Daoy (cell line): ENCODE measurements around the gene VGLL1. TPM values are rescaled to one million over a fixed set of nuclear protein-coding genes. Genes with fewer than 3 reads are reported as not detected.

Experiments used
- DNase-seq: peaks from one replicate; pipeline ENCODE4 v3.0.0-alpha.2; 2015; ENCODE audit warnings: low read depth
- total RNA-seq: library from RNA; depleted of rRNA; stranded (reverse); fragments of >200 nt; shearing (Covaris generic); gene quantifications from 2 replicates; pipeline ENCODE4 v1.2.3, GENCODE V29; 2014; rRNA removed

VGLL1 gene
- total RNA-seq, 1 experiment from 2014 or later: not detected

DNA sequence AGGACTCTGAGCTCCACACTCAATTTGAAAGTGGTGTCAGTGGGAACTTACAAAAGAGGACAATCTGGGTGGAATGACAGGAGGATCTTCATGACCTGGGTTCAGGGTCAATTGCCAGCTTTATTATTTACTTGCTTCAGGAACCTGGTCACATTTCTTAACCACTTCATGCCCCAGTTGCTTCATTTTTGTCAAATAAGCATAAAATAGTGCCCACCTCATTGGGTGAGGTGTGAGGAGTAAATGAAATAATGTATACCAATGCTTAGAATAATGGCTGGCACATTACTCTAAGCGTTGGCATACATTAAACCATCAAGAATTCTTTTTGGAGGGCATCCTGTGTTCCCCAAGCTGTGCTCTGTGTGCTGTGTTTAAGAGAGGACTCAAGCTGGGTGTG lies 19.4 kb downstream of the VGLL1 start:
- no peak for DNase-seq

DNA sequence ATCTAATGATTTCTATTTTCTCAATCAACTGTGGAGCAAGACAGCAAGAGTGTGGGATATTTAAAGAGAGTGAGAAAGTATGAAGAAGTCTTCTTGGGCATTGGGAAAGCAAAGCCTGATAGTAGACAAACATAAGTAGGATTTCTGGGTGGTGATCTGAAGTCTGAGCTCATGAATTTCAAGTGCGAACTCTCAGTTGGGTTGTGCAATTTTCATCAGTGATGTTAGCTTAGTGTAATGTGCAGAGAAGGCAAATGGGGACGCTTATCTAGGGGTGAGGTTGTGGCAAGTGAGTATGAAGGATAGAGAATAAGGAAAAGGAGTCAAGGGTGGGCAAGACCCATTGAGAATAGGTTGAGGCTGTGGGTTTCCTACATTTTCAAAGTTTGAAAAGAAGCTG lies 23.7 kb downstream of the VGLL1 start:
- no peak for DNase-seq

DNA sequence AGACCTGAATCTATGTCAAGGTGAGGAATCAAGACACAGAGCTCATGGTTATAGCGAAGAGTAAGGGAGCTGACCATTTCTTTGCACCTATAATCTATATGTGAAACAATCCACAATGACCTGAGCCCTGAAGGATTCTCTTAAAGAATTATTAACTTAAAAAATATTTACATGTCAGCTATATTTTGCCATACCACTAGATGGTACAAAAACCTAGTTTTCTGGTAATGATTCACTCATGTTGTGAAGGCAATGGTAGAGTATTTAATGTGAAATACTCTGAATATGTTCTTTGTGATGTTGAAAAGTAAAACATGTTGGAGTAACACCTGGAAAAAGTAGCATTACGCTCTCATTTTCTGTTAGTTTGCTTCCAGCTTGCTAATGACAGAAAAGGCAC lies 40.0 kb downstream of the VGLL1 start:
- no peak for DNase-seq

DNA sequence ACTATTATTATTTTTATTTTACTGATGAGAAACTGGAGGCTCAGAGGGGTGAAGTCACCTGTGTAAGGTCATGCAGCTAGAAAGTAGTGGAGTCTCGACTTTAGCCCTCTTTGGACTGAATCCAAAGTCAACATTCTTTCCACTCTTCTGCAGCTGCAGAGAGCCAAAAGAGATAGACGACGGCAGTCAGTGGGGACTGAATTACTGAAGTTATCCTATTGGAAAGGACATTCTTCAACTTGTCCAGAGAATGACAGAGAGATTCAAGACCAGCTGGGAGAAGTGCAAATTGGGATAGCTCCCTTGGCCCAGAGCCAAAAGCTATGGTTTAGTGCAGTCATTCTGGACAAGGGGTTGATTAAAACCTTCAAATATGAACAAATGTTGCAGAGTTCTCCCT lies 42.5 kb downstream of the VGLL1 start:
- peak; percentile 10 for DNase-seq

DNA sequence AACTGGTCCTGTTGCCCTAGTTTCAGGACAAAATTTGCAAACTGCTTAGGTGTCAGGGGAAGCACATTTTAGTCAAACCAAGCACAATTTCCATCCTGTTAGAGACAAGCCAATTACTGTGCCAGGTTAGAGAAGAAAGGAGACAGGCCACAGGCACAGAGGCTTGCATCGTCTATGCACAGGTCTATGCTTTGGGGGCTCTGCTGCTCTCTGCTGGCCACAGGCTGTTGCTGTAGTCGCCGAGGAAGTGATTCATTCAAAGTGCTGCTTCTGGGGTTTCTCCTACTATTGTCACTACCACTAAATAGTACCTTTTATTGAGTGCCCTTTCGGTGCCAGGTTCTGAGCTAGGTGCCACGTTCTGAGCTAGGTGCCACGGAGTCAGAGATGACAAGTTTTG lies 45.5 kb downstream of the VGLL1 start:
- peak; percentile 52 for DNase-seq

DNA sequence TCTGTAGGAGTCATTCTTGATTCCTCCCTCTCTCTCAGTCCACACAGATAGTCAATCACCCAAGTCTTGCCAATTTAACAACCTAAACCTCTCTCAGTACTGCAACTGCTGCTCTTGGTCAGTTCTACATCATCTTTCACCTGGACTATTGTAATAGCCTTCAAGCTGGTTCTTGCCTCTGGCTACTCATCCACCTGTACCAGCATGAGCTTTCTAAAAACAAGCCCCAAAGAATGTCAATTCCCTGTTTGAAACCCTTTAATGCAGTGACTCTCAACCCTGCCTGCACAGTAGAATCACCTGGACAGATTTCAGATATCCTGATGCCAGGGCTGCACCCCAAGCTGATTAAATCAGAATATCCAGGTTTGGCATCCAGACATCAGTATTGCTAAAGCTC lies 48.3 kb downstream of the VGLL1 start:
- DNase-seq: no peak

DNA sequence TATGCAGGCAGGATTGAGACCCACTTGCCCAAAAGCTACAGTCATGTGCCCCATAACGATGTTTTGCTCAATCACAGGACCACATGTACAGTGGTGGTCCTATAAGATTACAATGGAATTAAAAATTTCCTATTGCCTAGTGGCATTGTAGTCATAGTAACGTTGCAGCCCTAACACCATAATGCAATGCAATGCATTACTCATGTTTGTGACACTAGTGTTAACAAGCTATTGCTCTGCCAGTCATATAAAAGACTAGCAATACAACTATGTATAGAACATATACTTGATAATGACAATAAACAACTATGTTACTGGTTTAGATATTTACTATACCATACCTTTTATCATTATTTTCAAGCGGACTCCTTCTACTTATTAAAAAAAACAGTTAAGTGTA lies 50.6 kb downstream of the VGLL1 start:
- no peak for DNase-seq

DNA sequence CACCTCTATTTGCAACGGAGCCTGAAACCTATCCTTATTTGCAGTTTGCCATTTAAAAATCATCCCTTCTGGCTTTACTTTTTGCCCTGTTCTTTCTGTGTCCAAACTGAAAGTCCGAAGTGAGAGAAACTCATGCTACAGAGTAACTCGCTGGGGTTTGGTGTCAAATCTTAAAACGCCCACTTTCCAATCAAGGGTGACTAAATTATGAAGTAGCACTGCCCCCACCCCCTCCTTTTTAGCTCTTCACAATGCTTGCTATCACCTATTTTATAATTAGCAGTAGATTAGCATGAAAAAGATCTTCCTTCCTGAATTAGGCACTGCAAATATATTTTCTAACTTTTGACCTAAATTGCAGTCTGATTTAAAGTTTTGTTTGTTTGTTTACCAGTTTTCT lies 52.5 kb downstream of the VGLL1 start:
- DNase-seq: no peak

DNA sequence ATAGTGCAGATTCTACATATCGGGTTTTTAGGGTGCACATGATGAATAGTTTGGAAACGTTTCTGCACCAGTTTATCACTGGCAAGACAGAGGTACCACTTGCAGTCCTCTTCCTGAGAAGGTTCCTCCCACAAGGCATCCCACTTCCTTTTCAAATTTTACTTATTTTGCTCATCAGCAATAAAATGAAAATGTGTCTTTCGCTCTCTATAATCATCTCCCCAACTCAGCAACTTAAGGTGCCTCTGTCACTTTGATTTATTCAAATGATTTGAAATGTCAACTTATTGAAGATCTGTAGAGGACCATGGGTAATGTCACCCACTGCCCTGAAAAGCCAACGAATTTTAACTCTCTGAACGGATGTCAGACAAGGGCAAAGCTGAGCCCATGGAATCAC lies 53.2 kb downstream of the VGLL1 start:
- DNase-seq: no peak

DNA sequence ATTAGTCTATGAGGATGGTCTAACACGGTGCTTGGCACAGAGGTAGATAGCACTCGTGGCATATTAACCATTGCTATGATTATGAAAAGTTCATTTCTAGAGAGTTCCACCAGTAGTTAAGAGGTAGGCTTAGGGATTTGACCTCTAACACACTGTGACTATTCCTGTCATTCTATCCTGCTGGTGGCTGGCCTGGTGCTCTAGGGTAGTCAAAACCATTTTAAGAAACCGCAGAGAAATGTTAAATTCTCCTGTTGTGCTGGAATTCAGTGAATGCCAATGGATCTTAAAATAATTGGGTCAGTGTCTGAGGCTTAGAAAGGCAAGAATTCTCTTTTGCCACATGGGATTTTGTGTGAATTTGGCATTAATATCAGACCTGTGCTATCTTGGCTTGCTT lies 53.9 kb downstream of the VGLL1 start:
- DNase-seq: no peak

DNA sequence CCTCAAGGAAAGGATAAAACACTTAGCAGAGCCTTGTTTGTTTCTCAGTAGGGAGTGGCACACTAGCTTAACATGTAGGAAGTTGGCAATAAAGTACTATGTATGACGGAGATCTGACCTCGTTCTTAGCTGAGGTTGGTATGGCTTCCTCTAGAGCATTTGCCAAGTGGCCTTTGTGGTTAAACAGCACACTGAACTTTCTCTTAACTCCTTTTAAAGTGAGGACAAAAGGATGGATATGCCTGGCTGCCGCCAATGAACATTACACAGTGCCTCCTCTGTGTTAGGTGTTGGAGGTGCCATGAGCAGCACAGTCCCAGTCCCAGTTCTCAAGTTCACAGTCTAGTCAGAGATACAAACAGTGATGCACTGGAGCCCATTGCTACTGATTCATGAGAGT lies 54.4 kb downstream of the VGLL1 start:
- peak; percentile 4 for DNase-seq

DNA sequence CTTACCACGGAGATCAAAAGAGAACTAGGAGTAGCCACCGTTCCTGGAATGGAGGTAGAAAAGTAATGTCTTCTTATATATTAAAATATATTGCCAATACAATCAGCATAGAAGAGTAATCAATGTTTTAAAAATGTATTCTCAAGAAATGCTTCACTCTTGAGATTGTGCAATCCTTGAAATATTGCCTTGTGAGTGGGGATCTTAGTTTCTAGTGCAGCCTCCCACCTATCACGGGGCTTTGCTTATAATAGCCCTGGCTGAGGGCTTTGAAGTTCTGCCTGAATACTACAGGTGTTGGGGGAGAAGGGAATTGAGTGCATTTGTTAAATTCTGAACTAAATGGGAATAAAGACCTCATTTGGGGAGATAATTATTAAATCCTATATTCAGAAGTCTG lies 55.5 kb downstream of the VGLL1 start:
- DNase-seq: no peak

DNA sequence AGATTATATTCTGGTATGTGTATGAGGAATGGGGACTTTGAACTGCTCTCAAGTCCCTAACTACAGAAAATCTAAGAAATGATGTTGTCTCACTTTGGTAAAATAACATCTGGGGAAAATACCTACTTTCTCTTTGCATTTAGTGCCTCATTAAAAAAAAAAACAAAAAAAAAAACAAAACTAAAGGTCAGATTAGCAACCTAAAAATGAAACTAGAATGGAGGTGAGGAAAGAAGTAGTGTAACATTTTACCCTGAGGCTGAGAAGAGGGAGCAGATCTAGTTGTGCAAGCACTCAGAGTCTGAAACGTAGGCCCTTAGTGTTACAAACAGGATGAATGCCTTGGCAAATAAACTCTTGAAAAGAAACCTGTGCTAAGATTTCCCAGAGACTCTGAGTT lies 56.0 kb downstream of the VGLL1 start:
- no peak for DNase-seq

DNA sequence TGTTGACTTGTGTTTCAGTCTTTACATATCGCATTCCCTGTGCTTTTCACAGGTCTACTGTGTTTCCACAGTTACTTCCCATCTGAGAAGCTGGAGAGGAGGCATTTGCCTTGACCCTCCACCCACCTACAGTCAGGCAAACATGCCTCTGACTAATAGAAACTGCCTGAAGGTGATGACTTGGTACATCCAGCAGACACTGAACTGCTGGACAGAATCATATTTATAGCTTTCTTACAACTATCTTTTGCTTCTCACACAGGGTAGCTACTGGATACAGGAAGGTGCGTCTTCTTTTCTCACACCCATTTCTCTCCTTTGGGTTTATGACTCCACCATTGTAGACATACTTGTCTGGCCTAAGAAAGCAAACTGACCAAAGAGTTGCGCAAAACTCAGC lies 58.0 kb downstream of the VGLL1 start:
- DNase-seq: peak; percentile 9

DNA sequence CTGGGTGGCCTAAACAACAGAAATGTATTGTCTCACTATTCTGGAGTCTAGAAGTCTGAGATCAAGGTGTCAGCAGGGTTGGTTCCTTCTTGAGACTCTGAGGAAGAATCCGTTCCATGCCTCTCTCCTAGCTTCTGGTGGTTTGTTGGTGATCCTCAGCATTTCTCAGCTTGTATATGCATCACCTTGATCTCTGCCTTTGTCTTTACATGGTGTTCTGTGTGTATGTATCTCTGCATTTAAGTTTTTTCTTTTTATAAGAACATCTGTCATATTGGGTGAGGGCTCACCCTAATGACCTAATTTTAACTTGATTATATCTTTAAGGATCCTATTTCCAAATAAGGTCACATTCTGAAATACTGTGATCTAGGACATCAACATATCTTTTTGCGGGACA lies 65.3 kb downstream of the VGLL1 start:
- no peak for DNase-seq

DNA sequence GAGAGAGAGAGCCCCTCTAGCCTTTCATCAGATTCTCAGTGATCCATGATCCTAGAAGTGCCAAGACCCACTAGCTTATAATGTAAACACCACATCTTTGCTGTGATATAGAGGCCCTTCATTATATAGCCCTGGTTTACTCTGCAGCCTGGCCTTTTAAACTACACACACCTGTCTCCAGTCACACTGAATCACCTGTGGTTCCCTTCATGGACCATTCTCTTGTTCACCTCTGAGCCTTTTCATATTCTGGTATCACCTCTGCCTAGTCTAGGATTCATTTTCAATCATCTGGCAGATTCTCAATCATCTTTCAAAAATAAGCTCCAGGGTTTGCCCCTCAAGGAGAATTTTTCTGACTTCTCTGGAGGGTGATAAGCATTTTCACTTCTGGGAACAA lies 65.9 kb downstream of the VGLL1 start:
- no peak for DNase-seq

DNA sequence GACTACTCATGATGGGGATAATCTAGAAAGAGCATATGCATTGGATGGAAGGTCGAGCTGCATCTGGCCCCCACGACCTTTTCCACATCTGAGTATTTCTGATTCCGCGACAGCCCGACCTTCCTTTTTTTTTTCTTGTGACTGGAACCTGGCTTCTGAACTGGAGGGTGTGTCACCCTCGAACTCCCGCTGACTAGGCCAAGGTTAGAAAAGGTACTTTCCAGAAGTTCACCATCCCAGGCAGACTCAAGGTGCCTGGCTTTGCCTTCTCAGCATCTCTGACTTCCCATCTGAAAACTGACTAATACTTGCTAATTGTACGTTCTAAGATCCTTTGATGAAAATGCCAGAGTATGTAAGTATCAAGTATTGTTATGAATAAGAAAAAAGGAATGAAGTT lies 66.6 kb downstream of the VGLL1 start:
- no peak for DNase-seq

DNA sequence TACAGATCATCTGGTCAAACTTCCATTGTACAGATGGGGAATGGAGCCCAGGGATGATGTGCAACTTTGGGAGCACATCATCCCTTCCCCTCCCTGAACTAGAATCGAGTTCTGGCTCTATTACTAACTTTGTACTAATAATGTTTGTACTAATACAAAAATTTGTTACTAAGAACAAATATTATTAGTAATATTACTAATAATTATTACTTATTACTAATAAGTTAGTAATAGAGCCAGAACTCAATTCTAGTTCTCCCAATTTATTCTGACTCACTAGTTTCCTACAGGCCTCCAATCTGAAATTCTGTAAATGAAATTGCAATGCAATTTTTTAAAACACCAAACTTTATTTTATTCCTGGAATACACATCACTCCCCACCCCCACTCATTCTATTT lies 68.0 kb downstream of the VGLL1 start:
- no peak for DNase-seq

Other genes with a start within 250 kb of the VGLL1 start
- not detected in 2 replicates for gene ADGRG4, start 231.3 kb upstream of the VGLL1 start, total RNA-seq
- gene BRS3, start 44.3 kb upstream of the VGLL1 start, total RNA-seq: not detected in 2 replicates
- 73.5 and 97.5 TPM in 2 replicates for gene HTATSF1, start 34.6 kb upstream of the VGLL1 start, total RNA-seq
- gene CD40LG, start 115.9 kb downstream of the VGLL1 start, total RNA-seq: not detected in 2 replicates
- 3.3 and 7.6 TPM in 2 replicates for gene ARHGEF6, start 248.7 kb downstream of the VGLL1 start, total RNA-seq